ENCODE data around the gene ASB2. TPM values are rescaled to one million over a fixed set of nuclear protein-coding genes. Genes with fewer than 3 reads are reported as not detected.

Gene ASB2
- total and polyA plus RNA-seq, 8 donors, result 2.0 to 199 (median 18.7) TPM

GRCh38 chr14:93958567-93959238, 17.7 kb downstream of the ASB2 start:
- no peak for DNase-seq
- no peak overlapping the region for H3K4me3 ChIP-seq
- 85 to 92% (median 88%) methylated on average over 7 of the region's 7 CpGs for WGBS, 5 donors
- peaks cover 42 to 83% (median 66%) of the 10 kb centered on the region in 4 donors for H3K4me1 ChIP-seq
- no peaks in the 10 kb centered on the region for H3K27me3 ChIP-seq
- TF ChIP-seq EP300 (IDR thresholded peaks at IDR 0.05) (no peak), POLR2AphosphoS5 (IDR thresholded peaks at IDR 0.05) (no peak), POLR2A (IDR thresholded peaks at IDR 0.05) (no peak)
- TF ChIP-seq, protein P1, sequence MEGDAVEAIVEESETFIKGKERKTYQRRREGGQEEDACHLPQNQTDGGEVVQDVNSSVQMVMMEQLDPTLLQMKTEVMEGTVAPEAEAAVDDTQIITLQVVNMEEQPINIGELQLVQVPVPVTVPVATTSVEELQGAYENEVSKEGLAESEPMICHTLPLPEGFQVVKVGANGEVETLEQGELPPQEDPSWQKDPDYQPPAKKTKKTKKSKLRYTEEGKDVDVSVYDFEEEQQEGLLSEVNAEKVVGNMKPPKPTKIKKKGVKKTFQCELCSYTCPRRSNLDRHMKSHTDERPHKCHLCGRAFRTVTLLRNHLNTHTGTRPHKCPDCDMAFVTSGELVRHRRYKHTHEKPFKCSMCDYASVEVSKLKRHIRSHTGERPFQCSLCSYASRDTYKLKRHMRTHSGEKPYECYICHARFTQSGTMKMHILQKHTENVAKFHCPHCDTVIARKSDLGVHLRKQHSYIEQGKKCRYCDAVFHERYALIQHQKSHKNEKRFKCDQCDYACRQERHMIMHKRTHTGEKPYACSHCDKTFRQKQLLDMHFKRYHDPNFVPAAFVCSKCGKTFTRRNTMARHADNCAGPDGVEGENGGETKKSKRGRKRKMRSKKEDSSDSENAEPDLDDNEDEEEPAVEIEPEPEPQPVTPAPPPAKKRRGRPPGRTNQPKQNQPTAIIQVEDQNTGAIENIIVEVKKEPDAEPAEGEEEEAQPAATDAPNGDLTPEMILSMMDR (IDR thresholded peaks at IDR 0.05), result no peak
- peak overlapping the region in 4 of 5 donors; percentile 38 to 78 (median 64) for H3K27ac ChIP-seq
- H3K36me3 ChIP-seq, result no peaks in the 10 kb centered on the region
- H3K9me3 ChIP-seq, result no peaks in the 10 kb centered on the region
- intact Hi-C loops (cut with DNase I; ENCODE audit: low total_unique reads), result no loop called here

DNA sequence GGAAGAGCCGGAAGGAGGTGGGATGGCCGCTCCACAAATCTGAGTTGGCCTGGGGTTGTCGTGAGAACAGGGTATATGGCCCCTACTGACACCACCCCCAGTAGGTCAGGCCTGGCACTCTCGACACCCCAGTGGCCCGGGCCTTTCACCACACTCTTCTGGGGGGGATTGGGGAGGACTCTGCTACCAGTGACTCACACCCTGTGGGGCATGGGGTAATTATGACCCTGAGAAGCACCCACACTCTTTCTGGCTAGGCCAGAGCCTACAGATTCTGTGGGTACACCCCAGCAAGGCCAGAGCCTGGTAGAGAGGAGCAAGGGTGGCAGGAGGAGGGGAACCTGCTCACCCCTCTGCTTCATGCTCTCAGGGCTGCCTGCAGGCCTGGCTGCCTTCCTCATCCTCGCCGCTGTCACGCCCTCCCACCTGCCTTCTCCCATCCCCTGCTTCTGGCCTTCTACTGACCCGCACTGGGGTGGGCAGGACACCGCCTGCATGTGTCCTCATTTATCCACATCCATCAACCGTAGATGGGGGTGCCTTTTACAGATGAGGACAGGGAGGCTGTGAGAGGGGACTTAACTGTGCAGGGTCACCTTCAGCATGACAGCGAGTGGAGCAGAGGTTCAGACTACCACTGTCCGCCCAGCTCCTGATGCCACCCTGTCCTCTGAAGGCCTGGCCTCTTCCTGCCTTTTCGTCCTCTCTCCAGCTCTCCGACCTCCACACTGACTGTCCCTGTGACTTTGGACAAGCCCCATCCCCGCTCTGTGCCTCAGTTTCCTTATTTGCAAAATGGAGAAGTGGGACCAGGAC, 18.4 kb downstream of the ASB2 start:
- TF ChIP-seq EP300 (IDR thresholded peaks at IDR 0.05), result no peak
- TF ChIP-seq POLR2AphosphoS5 (IDR thresholded peaks at IDR 0.05), result no peak
- no peak for TF ChIP-seq POLR2A (IDR thresholded peaks at IDR 0.05)
- TF ChIP-seq, protein P1 (IDR thresholded peaks at IDR 0.05), result no peak
- Histone ChIP-seq H3K36me3 (no peaks in the 10 kb centered on the region), H3K27ac (peak overlapping the region in 4 of 5 donors; percentile 62 to 78 (median 70)), H3K4me3 (no peak overlapping the region), H3K9me3 (no peaks in the 10 kb centered on the region), H3K4me1 (peaks cover 42 to 82% (median 66%) of the 10 kb centered on the region in 4 donors), H3K27me3 (no peaks in the 10 kb centered on the region)
- intact Hi-C loops (cut with DNase I; ENCODE audit: low total_unique reads), result no loop called here
- no peak for DNase-seq
- WGBS, 5 donors, result 91 to 95% (median 92%) methylated on average over 15 to 16 of the region's 16 CpGs

- Histone ChIP-seq H3K4me1 (peaks cover 42 to 82% (median 66%) of the 10 kb centered on the region in 4 donors), H3K27ac (peak overlapping the region in 4 of 5 donors; percentile 62 to 78 (median 70)), H3K9me3 (no peaks in the 10 kb centered on the region), H3K4me3 (no peak overlapping the region), H3K36me3 (no peaks in the 10 kb centered on the region), H3K27me3 (no peaks in the 10 kb centered on the region)
- intact Hi-C loops (cut with DNase I; ENCODE audit: low total_unique reads), result no loop called here
- 52 to 92% (median 86%) methylated on average over 7 of the region's 7 CpGs for WGBS, 5 donors
- TF ChIP-seq POLR2A (IDR thresholded peaks at IDR 0.05) (no peak), EP300 (IDR thresholded peaks at IDR 0.05) (no peak), POLR2AphosphoS5 (IDR thresholded peaks at IDR 0.05) (no peak)
- TF ChIP-seq, protein P1 (IDR thresholded peaks at IDR 0.05), result no peak
- DNase-seq, result no peak
Measured at GRCh38 chr14:93957333-93957710, 19.0 kb downstream of the ASB2 start.

DNA sequence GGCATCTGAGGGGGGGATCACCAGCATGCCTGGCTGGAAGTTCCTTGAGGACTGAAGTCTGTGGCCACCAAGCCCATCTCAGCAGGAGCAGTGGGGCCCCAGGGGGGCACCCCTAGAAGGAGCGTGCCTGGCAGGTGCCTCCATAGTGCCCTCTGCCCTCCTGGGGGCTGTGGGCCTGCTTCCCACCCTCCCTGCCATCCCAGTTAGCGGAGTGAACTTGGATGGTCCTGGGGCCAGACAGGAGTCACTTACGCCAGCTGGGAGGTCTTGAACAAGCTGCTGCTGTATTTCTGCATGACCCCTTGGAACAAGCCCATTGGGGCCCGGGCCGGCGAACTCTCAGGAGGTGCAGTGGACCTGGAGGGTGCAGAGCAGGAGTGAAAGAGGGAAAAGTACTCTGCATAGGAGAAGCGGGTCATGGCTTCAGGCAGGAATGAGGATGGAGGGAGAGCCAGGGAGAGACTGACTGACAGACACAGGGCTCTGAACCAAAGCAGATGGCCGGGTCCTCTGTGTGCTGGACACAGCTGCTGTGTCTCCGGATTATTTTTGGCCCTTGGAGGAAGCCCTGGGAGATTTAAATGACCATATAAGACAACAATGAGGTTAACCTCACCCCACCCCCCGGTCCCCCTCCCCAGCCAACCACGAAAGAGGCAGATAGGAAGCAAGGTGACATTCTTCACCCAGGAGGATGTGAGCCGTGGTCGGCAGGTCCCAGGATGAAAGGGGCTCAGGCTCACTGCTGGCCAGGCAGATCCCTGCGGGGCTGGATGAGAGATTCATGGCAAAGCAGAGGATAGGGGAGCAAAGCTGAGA, 19.6 kb downstream of the ASB2 start:
- Histone ChIP-seq H3K27me3 (no peaks in the 10 kb centered on the region), H3K27ac (peak overlapping the region in 4 of 5 donors; percentile 62 to 78 (median 70)), H3K4me1 (peaks cover 42 to 86% (median 67%) of the 10 kb centered on the region in 4 donors), H3K4me3 (peak overlapping the region in 1 of 4 donors; percentile 19), H3K36me3 (no peaks in the 10 kb centered on the region), H3K9me3 (no peaks in the 10 kb centered on the region)
- TF ChIP-seq, protein P1 (IDR thresholded peaks at IDR 0.05), result no peak
- TF ChIP-seq POLR2A (IDR thresholded peaks at IDR 0.05), result no peak
- TF ChIP-seq POLR2AphosphoS5 (IDR thresholded peaks at IDR 0.05), result no peak
- TF ChIP-seq EP300 (IDR thresholded peaks at IDR 0.05), result no peak
- intact Hi-C loops (cut with DNase I; ENCODE audit: low total_unique reads), result no loop called here
- 55 to 73% (median 65%) methylated on average over 14 of the region's 14 CpGs for WGBS, 5 donors
- DNase-seq, result peak in 1 of 2 donors; percentile 50
